Left lung (tissue), 10 donors: ENCODE data around the gene PLA2G2F. TPM values are rescaled to one million over a fixed set of nuclear protein-coding genes. Genes with fewer than 3 reads are reported as not detected.

Experiments
- ATAC-seq: fragments of 200-7000 bp; cut with Tn5 transposase; one replicate; pipeline ENCODE4 v1.9.1; 2020; ENCODE audit warnings: moderate library complexity
- DNase-seq, 4 donors: peaks; one replicate each; pipeline ENCODE4 v3.0.0-alpha.2; 2013 to 2020
- H3K27ac ChIP-seq, 2 donors: fragments of 200-600 bp; sonication (generic) in 1 of 2; one replicate each; pipeline versions ENCODE4 v1.5.0 to v1.8.0; 2020 to 2021
- H3K27me3 ChIP-seq, 2 donors: fragments of 200-600 bp; sonication (generic) in 1 of 2; one replicate each; pipeline versions ENCODE4 v1.5.0 to v1.8.0; 2020 to 2021
- H3K36me3 ChIP-seq, 2 donors: fragments of 200-600 bp; sonication (generic) in 1 of 2; one replicate each; pipeline versions ENCODE4 v1.5.0 to v1.8.0; 2020 to 2021
- H3K4me1 ChIP-seq, 2 donors: fragments of 200-600 bp; one replicate each; pipeline ENCODE4 v1.8.0; 2021
- H3K4me3 ChIP-seq, 2 donors: fragments of 200-600 bp; sonication (generic) in 1 of 2; one replicate each; pipeline versions ENCODE4 v1.5.0 to v1.8.0; 2020 to 2021; ENCODE audit warnings: mild to moderate bottlenecking in 1 of 2
- H3K9me3 ChIP-seq, 2 donors: fragments of 200-600 bp; sonication (generic) in 1 of 2; one replicate each; pipeline versions ENCODE4 v1.5.0 to v1.8.0; 2020 to 2021
- intact Hi-C, 2 donors: fragments of 100-400 bp; cut with DNase I; formaldehyde crosslinking; loops; one replicate each; pipeline versions ENCODE4 v1.11.2 to v1.14.2; 2022
- polyA plus RNA-seq, 6 donors: library from polyadenylated mRNA; unstranded; fragments of 120-200 nt; gene quantifications; one replicate each; pipeline ENCODE4 v1.2.1, GENCODE V29; 2013; ENCODE audit not compliant: insufficient read length in 6 of 6
- total RNA-seq, 2 donors: library from RNA; stranded (reverse); fragmentation: NEBNext Ultra II Directional; extraction: Animal tissue kit (Norgen Biotek cat#: 25700); gene quantifications; one replicate each; pipeline ENCODE4 v1.2.1, GENCODE V29; 2021
- TF ChIP-seq, protein P1 (sequence below), 2 donors: fragments of 200-600 bp; sonication (generic) in 1 of 2; IDR thresholded peaks; one replicate each; pipeline versions ENCODE4 v1.5.0 to v1.8.0; 2021; ENCODE audit warnings: antibody characterized with exemption in 2 of 2
- donor health status: DM: no; HTN: yes; CAD: no.
- donor health status: DM: no; HTN: no; CAD: no.

PLA2G2F gene
- total and polyA plus RNA-seq, 8 donors: not detected

DNA sequence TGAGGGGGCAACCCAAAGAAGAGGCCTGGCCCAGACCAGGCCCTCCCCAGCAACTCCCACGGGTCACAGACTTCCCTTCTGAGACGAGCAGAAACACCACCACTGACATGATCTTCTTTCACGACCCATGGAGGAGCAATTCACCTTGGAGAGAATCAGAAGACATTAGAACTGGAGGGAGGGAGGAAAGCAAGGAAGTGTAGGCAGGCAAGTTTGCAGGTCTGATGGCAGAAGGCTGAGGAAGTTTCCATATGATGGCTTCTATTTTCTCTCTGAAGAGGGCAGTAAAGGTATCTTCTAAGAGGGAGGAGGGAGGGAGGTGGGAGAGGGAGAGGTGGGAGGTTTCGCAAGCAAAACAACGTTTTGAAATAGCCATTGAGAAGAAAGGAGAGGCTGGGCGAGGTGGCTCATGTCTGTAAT is 45.4 kb downstream of the PLA2G2F start:
- H3K4me1 ChIP-seq: peaks cover 13 to 32% of the 10 kb centered on the region in 2 donors
- TF ChIP-seq, protein P1, sequence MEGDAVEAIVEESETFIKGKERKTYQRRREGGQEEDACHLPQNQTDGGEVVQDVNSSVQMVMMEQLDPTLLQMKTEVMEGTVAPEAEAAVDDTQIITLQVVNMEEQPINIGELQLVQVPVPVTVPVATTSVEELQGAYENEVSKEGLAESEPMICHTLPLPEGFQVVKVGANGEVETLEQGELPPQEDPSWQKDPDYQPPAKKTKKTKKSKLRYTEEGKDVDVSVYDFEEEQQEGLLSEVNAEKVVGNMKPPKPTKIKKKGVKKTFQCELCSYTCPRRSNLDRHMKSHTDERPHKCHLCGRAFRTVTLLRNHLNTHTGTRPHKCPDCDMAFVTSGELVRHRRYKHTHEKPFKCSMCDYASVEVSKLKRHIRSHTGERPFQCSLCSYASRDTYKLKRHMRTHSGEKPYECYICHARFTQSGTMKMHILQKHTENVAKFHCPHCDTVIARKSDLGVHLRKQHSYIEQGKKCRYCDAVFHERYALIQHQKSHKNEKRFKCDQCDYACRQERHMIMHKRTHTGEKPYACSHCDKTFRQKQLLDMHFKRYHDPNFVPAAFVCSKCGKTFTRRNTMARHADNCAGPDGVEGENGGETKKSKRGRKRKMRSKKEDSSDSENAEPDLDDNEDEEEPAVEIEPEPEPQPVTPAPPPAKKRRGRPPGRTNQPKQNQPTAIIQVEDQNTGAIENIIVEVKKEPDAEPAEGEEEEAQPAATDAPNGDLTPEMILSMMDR (IDR thresholded peaks at IDR 0.05): no peak
- H3K27ac ChIP-seq: no peak overlapping the region
- no peak overlapping the region for H3K4me3 ChIP-seq
- H3K9me3 ChIP-seq: peaks cover 0 to 3% of the 10 kb centered on the region in 2 donors
- ATAC-seq: no peak
- peaks cover 0 to 41% of the 10 kb centered on the region in 2 donors for H3K27me3 ChIP-seq
- DNase-seq: no peak
- H3K36me3 ChIP-seq: no peaks in the 10 kb centered on the region
- intact Hi-C loops: no loop called here

DNA sequence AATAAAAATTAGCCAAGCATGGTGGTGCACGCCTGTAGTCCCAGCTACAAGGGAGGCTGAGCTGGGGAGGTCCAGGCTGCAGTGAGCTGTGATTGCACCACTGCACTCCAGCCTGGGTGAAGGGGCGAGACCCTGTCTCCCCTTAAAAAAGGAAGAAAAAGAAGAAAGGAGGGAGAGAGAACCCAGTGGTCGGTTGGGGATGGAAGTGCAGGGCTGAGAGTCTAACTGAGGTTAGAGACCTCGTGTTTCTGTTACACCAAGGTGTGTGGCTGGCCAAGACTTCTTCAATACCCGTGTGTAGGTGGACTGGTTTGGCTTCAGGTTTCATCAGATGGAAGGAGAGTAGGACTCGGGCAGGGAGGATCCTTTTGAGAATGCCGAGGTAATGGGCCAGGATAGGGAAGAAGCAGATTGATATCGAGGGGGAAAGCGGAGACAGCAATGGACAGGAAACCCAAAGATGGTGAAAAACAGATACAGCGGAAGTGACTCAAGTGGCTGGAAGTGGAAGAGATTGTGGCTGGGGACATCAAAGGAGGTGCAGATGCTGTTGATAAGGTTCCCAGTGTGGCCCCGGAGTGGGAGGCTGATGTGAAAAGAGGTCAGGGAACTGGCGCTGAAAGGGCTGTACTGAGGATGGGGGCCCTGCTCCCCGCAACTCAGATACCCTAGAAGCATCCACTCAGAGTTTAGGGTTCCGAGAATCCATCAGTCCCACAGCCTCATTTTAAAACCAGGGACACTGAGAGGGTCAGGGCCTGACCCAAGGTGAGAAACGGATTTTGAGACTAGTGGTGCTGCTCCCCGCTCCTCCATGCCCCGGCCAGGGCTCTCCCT is 46.1 kb downstream of the PLA2G2F start:
- H3K27ac ChIP-seq: peak overlapping the region in 1 of 2 donors; percentile 28
- DNase-seq (no peak), ATAC-seq (no peak)
- no peaks in the 10 kb centered on the region for H3K36me3 ChIP-seq
- H3K4me3 ChIP-seq: peak overlapping the region; percentile 42 to 43
- H3K27me3 ChIP-seq: peaks cover 0 to 41% of the 10 kb centered on the region in 2 donors
- H3K4me1 ChIP-seq: peaks cover 13 to 32% of the 10 kb centered on the region in 2 donors
- intact Hi-C loops: no loop called here
- no peaks in the 10 kb centered on the region for H3K9me3 ChIP-seq
- TF ChIP-seq, protein P1 (IDR thresholded peaks at IDR 0.05): no peak

- H3K27me3 ChIP-seq: peaks cover 0 to 41% of the 10 kb centered on the region in 2 donors
- ATAC-seq (peak; percentile 81), DNase-seq (peak; percentile 49 to 87 (median 72))
- peak within 1 kb of the TSS; percentile 2 to 28 for H3K27ac ChIP-seq
- no peaks in the 10 kb centered on the region for H3K36me3 ChIP-seq
- peak within 1 kb of the TSS; percentile 42 to 43 for H3K4me3 ChIP-seq
- H3K4me1 ChIP-seq: peaks cover 13 to 32% of the 10 kb centered on the region in 2 donors
- H3K9me3 ChIP-seq: no peaks in the 10 kb centered on the region
- intact Hi-C loops: no loop called here
- TF ChIP-seq, protein P1 (IDR thresholded peaks at IDR 0.05): no peak
Observed at GRCh38 chr1:20185834-20186782, 47.0 kb downstream of the PLA2G2F start, which contains the start of the genes PLA2G2C and UBXN10. Gene PLA2G2C (minus strand): TSS chr1:20186518. CDS start chr1:20177363, 9,155 bp downstream. Gene UBXN10 (plus strand): TSS chr1:20186096. CDS start chr1:20190562, 4,466 bp downstream.

GRCh38 chr1:20187103-20187812 is 48.1 kb downstream of the PLA2G2F start:
- DNase-seq: peak in 1 of 4 donors; percentile 66
- peaks cover 0 to 41% of the 10 kb centered on the region in 2 donors for H3K27me3 ChIP-seq
- peaks cover 13 to 32% of the 10 kb centered on the region in 2 donors for H3K4me1 ChIP-seq
- peak overlapping the region in 1 of 2 donors; percentile 2 for H3K27ac ChIP-seq
- H3K36me3 ChIP-seq: no peaks in the 10 kb centered on the region
- TF ChIP-seq, protein P1 (IDR thresholded peaks at IDR 0.05): no peak
- no peak overlapping the region for H3K4me3 ChIP-seq
- ATAC-seq: peak; percentile 72
- intact Hi-C loops: no loop called here
- no peaks in the 10 kb centered on the region for H3K9me3 ChIP-seq
